Mucosa of descending colon (tissue), 3 donors: ENCODE measurements around the gene MTRF1L. TPM values are rescaled to one million over a fixed set of nuclear protein-coding genes. Genes with fewer than 3 reads are reported as not detected.

ENCODE experiments used
- ATAC-seq: fragments of 200-7000 bp; cut with Tn5 transposase; one replicate; pipeline ENCODE4 v1.9.1; 2020; ENCODE audit warnings: mild to moderate bottlenecking, moderate library complexity
- DNase-seq, 3 donors: peaks; one replicate each; pipeline ENCODE4 v3.0.0-alpha.2; 2020
- H3K36me3 ChIP-seq: fragments of 200-600 bp; one replicate; pipeline ENCODE4 v1.8.0; 2021; ENCODE audit warnings: low read depth, mild to moderate bottlenecking
- H3K4me1 ChIP-seq: fragments of 200-600 bp; one replicate; pipeline ENCODE4 v1.8.0; 2021; ENCODE audit warnings: low read depth, mild to moderate bottlenecking
- H3K4me3 ChIP-seq: fragments of 200-600 bp; one replicate; pipeline ENCODE4 v1.8.0; 2021; ENCODE audit warnings: mild to moderate bottlenecking
- H3K9me3 ChIP-seq: fragments of 200-600 bp; one replicate; pipeline ENCODE4 v1.8.0; 2021; ENCODE audit warnings: mild to moderate bottlenecking
- intact Hi-C, 2 donors: fragments of 100-400 bp; cut with DNase I in 1 of 2; cut with micrococcal nuclease in 1 of 2; formaldehyde crosslinking; loops; one replicate each; pipeline versions ENCODE4 v1.11.0 to v1.11.1; 2022; cut with DNase I, micrococcal nuclease
- total RNA-seq, 3 donors: library from RNA; stranded (reverse); fragmentation: NEBNext Ultra II Directional in 2 of 3; extraction: Animal tissue kit (Norgen Biotek cat#: 25700) in 2 of 3; gene quantifications; one replicate each; pipeline versions ENCODE4 v1.2.1 to v1.2.4, GENCODE V29; 2021 to 2023
- TF ChIP-seq, protein P1 (sequence below): fragments of 200-600 bp; IDR thresholded peaks from one replicate; pipeline ENCODE4 v1.8.0; 2022; ENCODE audit warnings: antibody characterized with exemption, mild to moderate bottlenecking
- donor health status: DM: no; HTN: no; CAD: no; lungs with moderate emphysema.
- donor health status: DM: no; HTN: no; CAD: no.
- donor health status: DM: no; HTN: yes; CAD: no.

Gene MTRF1L
- total RNA-seq, 3 donors from 2014 or later = 21.8 to 30.7 (median 22.2) TPM

DNA sequence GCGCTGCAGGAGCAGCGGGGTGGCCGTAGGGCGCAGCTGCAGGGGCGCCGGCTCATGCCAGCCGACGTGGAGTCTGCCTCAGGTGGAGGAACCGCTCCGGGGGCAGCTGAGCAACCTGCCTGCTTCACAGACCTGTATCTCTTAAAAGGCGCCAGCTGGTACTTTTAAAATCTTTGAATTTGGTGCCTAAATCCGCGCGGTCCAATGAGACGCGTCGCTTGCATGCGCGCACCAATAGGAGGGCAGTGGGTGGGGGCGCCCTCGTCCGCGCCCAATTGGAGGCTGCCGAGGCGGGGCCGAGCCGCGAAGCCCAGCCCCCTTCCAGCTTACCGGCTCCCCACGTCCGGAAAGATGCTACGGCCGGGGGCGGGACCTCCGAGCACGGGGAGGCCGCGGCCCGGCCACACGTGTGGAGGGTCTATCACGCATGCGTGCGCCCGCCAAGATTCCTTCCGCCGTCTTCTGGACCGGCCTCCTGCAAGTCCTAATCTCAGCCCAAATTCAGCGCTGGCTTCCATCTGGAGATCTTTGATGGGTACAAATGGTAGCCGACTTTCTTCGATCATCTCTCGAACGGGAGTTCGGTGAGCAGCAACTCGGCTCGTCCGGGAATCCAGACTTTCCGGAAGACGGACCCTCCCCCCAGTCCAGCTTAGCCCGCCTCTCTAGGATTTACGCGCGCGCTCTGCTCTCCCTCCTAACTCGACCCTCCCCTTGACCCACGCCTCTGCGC, 19.4 kb downstream of the MTRF1L start, which contains the start of gene FBXO5:
Gene FBXO5, minus strand, starts transcription at position 138 of the 733 bp plus-strand sequence. Its CDS starts 82 bp downstream, at position 56.
- DNase-seq (peak; percentile 98 to 99 (median 98)), ATAC-seq (peak; percentile 97)

DNA sequence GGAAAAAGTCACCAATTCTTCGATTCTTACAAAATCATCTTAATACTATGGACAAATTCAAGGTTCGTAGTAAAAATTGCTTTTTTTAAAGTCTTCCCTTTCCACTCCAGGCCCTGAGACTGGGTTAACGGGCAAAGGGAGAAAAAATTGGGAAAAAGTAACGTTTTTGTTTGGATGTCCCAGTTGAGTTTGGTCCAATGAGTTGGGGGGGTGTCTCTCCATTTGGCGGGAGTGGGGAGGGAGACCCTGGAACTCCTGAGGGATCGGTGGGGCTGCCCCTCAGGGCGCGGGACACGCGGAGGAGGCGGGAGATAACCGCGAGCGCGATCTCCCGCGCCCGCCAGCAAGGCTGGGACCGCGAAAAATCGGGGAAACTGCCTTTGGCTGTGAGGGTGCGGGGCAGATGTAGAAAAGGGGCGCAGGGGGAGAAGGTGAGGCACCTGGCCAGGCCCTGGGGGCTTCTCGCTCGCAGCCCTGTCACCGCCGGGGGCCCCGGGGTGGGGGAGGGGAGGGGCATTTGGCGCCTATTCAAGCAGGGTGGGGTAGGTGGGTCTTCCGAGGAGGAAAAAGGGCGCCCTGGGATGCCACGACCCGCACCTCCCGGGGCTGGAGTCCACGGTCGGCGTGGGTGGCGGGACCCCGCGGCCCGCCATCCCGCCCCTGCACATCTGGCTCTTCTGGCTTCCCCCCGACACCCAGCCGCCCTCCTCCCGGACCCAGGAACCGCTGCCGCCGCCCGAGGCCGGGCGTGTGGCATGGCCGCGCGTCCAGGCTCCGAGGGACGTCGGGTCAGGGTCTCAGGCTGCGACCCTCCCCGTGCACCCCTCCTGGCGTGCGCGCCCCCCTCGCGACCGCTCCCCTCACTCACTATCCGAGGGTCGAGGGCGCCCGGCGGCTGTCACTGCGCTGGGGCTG, 20.3 kb downstream of the MTRF1L start:
- DNase-seq (peak; percentile 17 to 67 (median 55)), ATAC-seq (no peak)
- Histone ChIP-seq H3K4me1 (peaks cover 21% of the 10 kb centered on the region), H3K9me3 (no peaks in the 10 kb centered on the region), H3K36me3 (no peaks in the 10 kb centered on the region), H3K4me3 (peak overlapping the region; percentile 63)
- TF ChIP-seq, protein P1, sequence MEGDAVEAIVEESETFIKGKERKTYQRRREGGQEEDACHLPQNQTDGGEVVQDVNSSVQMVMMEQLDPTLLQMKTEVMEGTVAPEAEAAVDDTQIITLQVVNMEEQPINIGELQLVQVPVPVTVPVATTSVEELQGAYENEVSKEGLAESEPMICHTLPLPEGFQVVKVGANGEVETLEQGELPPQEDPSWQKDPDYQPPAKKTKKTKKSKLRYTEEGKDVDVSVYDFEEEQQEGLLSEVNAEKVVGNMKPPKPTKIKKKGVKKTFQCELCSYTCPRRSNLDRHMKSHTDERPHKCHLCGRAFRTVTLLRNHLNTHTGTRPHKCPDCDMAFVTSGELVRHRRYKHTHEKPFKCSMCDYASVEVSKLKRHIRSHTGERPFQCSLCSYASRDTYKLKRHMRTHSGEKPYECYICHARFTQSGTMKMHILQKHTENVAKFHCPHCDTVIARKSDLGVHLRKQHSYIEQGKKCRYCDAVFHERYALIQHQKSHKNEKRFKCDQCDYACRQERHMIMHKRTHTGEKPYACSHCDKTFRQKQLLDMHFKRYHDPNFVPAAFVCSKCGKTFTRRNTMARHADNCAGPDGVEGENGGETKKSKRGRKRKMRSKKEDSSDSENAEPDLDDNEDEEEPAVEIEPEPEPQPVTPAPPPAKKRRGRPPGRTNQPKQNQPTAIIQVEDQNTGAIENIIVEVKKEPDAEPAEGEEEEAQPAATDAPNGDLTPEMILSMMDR = no peak
- intact Hi-C loops = no loop called here

More for the DNA sequence above, 19.4 kb downstream of the MTRF1L start, which contains the start of gene FBXO5:
- no peaks in the 10 kb centered on the region for H3K9me3 ChIP-seq
- H3K4me1 ChIP-seq = peaks cover 21% of the 10 kb centered on the region
- intact Hi-C loops = no loop called here
- TF ChIP-seq, protein P1 = peak; percentile 9
- H3K36me3 ChIP-seq = no peaks in the 10 kb centered on the region
- peak within 1 kb of the TSS; percentile 63 for H3K4me3 ChIP-seq

DNA sequence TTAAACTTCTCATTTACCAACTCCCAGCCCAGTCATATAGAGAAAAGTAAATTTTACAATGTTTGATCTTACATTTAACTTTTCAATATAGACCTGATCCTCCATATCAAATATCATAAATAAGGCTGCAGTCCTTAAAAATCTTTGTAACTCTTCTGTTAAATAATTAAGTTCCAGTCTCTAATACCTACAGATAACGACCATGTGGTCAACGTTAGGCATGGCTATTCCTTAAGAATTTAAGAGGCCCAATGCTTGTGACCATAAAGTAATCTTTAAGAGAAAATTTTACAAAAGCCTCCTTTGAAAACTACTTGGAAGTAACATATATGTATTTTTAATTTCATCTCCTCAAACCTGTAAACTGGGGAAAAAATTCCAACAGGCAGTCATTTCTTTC, 21.3 kb downstream of the MTRF1L start:
- intact Hi-C loops = no loop called here
- H3K4me3 ChIP-seq = no peak overlapping the region
- peaks cover 21% of the 10 kb centered on the region for H3K4me1 ChIP-seq
- TF ChIP-seq, protein P1 = no peak
- DNase-seq (no peak), ATAC-seq (no peak)
- no peaks in the 10 kb centered on the region for H3K9me3 ChIP-seq
- no peaks in the 10 kb centered on the region for H3K36me3 ChIP-seq

DNA sequence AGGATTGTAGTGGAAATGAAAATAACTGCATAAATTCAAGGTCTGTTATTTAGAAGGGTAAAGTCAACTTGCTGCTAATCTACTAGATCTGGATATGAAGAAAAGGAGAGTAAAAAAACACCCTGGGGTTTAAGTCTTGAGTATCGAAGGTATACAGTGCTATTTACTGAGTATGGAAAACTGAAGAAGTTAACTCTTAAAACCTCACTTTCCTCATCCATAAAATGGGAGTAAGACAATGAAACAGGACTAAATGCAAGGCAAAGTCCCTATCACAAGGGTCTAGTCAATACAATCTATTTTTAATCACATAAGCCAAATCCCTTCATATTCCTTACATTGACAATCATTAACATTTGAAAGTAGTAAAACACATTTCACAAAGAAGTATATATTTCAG, 21.9 kb downstream of the MTRF1L start:
- peaks cover 21% of the 10 kb centered on the region for H3K4me1 ChIP-seq
- TF ChIP-seq, protein P1 = no peak
- intact Hi-C loops = no loop called here
- no peaks in the 10 kb centered on the region for H3K36me3 ChIP-seq
- no peaks in the 10 kb centered on the region for H3K9me3 ChIP-seq
- H3K4me3 ChIP-seq = no peak overlapping the region
- ATAC-seq (no peak), DNase-seq (no peak)

DNA sequence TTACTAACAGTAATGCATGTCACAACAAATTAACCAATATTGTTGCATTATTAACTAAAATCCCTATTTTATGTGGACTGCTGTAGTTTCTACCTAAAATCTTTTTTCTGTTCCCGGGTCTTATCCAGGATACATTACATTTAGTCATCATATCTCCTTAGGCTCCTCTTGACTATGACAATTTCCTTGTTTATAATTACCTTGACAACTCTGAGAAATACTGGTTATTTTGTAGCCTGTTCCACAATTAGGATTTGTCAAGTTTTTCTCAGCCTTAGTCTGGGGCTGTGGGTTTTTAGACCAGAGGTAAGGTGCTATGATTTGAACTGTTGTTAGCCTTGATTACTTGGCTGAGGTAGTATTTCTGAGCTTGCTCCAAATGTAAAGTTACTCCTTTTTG, 23.4 kb downstream of the MTRF1L start:
- no peaks in the 10 kb centered on the region for H3K36me3 ChIP-seq
- intact Hi-C loops = no loop called here
- DNase-seq (no peak), ATAC-seq (no peak)
- no peaks in the 10 kb centered on the region for H3K9me3 ChIP-seq
- H3K4me1 ChIP-seq = peaks cover 18% of the 10 kb centered on the region
- H3K4me3 ChIP-seq = no peak overlapping the region
- TF ChIP-seq, protein P1 = no peak
